ENCODE data around the gene SLC35F3. TPM values are rescaled to one million over a fixed set of nuclear protein-coding genes. Genes with fewer than 3 reads are reported as not detected.

The SLC35F3 gene
- total and polyA plus RNA-seq, 2 experiments from 2014 or later, result 1.0 to 3.2 TPM

- peaks cover 36% of the 10 kb centered on the region for H3K4me1 Mint-ChIP-seq
- 0 out of 2 replicates have a peak overlapping the region, but pooled peaks have one; percentile 18 for H2AFZ ChIP-seq
- TF ChIP-seq ZNF114 (CRISPR knock-in tag; IDR thresholded peaks at IDR 0.05) (no peak), REST (IDR thresholded peaks at IDR 0.05; ENCODE audit: unreplicated experiment) (no peak), ZNF331 (CRISPR knock-in tag; IDR thresholded peaks at IDR 0.05; ENCODE audit: low read depth) (no peak), EZH2phosphoT487 (IDR thresholded peaks at IDR 0.05; ENCODE audit: unreplicated experiment) (no peak), ZNF462 (CRISPR knock-in tag; IDR thresholded peaks at IDR 0.05) (no peak), NANOG (IDR thresholded peaks at IDR 0.05; ENCODE audit: borderline replicate concordance) (no peak), CREB1 (CRISPR knock-in tag; IDR thresholded peaks at IDR 0.05; ENCODE audit: low read depth) (no peak), ETS1 (IDR thresholded peaks at IDR 0.05) (no peak), CTCF (conservative IDR thresholded peaks at IDR 0.05; ENCODE audit: low read depth in 2 of 2) (no peak), POLR2AphosphoS5 (IDR thresholded peaks at IDR 0.05; ENCODE audit: low read depth) (no peak), EZH2 (IDR thresholded peaks at IDR 0.05; ENCODE audit: low read depth, unreplicated experiment) (no peak), STAT1 (IDR thresholded peaks at IDR 0.05; ENCODE audit: unreplicated experiment) (no peak), JUNB (IDR thresholded peaks at IDR 0.05; ENCODE audit: unreplicated experiment) (no peak)
- H3K4me2 ChIP-seq, result no peak overlapping the region
- H3K9me3 Mint-ChIP-seq, result no peaks in the 10 kb centered on the region
- H3F3A ChIP-seq (replicated peaks; ENCODE audit: low read depth), result no peaks in the 10 kb centered on the region
- peaks cover 10% of the 10 kb centered on the region for H3K27me3 Mint-ChIP-seq (ENCODE audit: insufficient read depth, low read depth, poor library complexity)
- no peak overlapping the region for H3K27ac ChIP-seq (ENCODE audit: low read depth)
- no peaks in the 10 kb centered on the region for H3K36me3 ChIP-seq (ENCODE audit: insufficient read depth)
- H4K20me1 ChIP-seq (replicated peaks; ENCODE audit: insufficient read depth), result no peaks in the 10 kb centered on the region
- ATAC-seq (no peak), DNase-seq (ENCODE audit: low spot score) (no peak)
- no peaks in the 10 kb centered on the region for H3K36me3 Mint-ChIP-seq (ENCODE audit: low read depth)
- H3K79me2 ChIP-seq (replicated peaks; ENCODE audit: insufficient read depth), result no peaks in the 10 kb centered on the region
- H3K4me1 ChIP-seq (ENCODE audit: insufficient read depth), result peaks cover 14% of the 10 kb centered on the region
- no peak overlapping the region for H3K4me3 Mint-ChIP-seq
- H3K9me2 ChIP-seq (ENCODE audit: insufficient read depth), result no peaks in the 10 kb centered on the region
- H3K27ac Mint-ChIP-seq, result no peak overlapping the region
- no peaks in the 10 kb centered on the region for H3K27me3 ChIP-seq (ENCODE audit: insufficient read depth)
- no peak overlapping the region for H3K4me3 ChIP-seq
Measured at GRCh38 chr1:234230414-234230862, 326.0 kb downstream of the SLC35F3 start.
